Stimulated activated naive CD4-positive, alpha-beta T cell (primary cell): Measurements from ENCODE around the gene LILRB2.
"Not testable (repeated sequence)": the region's sequence is repeated elsewhere in the genome, so short reads cannot be mapped to it uniquely, and the experiment has no call there.

ENCODE experiments used
- DNase-seq, 6 experiments: peaks; one replicate each; lab custom pipeline; 2025; lab: John Stamatoyannopoulos, UW

Gene LILRB2

DNA sequence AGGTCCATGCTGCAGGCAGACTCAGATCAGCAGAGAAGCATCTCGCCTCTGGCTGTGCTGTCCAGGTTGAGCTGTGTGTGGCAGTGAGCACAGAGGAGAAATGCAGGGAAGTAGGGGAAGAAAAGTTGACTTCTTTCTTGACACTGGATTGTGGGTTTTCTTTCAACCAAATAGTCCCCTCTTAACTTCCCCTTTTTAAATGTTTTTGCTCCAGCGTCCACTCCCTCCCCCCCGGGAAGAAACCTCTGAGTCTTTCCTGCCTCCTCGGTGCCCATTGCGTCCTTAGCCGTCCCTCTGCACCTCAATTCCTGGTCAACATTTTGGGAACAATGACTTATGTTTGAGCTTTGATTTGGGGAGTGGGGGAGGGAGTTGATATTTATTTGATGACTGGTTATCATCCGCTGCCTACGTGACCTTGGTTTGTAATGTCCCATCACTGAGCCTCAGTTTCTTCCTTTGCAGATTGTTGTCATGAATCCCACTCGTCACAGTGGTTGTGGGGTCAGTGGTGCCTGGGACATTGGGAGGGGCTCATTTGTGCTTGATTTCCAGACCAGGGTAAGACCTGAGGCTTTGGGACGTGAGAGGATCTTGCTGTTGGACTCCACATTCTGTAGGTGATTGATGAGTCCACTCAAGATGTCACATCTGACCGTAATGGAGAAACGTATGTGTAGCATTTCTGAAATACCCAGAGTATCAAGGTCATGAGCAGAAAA, at the start of gene LILRB2:
Gene LILRB2 (minus strand): TSS at position 104 of the 722 bp plus-strand sequence. CDS start 614 bp downstream, outside the sequence.
- no peak for DNase-seq

GRCh38 chr19:54329476-54330165, 48.7 kb upstream of the LILRB2 start:
- no peak for DNase-seq

DNA sequence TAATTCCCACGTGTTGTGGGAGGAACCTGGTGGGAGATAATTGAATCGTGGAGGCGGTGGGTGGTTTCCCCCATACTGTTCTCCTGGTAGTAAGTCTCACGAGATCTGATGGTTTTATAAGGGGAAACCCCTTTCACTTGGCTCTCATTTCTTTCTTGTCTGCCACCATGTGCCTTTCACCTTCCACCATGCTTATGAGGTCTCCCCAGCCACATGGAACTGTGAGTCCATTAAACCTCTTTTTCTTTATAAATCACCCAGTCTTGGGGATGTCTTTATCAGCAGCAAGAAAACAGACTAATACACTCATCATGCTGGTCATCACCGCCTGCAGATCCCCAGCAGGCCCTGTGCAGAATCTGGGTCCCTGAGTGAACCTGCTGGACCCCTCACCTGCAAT, 47.9 kb upstream of the LILRB2 start:
- DNase-seq: not testable (repeated sequence)

DNA sequence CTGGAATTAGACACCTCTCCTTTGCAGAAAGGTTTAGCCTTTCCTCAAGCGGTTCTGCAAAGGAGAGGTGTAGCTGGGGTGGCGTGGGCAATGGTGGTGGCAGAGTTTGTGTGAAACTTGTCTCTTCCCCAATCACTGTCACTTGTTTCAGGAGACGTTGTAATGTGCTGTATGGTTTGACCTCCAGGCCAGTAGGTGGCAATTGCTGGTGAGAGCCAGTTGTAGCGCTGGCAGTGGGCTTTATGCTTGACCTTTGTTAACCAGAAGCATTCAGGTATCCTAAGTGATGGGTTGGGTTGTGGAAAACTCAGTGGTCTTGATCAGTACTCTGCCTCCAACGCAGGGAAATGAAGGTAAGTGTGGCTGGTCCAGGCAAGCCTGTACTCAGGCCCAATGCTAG, 44.7 kb upstream of the LILRB2 start:
- DNase-seq: peak in 1 of 6 experiments; percentile 47

- peak in 5 of 6 experiments; percentile 19 to 79 (median 33) for DNase-seq
Measured at GRCh38 chr19:54325194-54325621, 44.3 kb upstream of the LILRB2 start.

- DNase-seq: no peak
Measured at GRCh38 chr19:54324071-54324470, 43.2 kb upstream of the LILRB2 start.

DNA sequence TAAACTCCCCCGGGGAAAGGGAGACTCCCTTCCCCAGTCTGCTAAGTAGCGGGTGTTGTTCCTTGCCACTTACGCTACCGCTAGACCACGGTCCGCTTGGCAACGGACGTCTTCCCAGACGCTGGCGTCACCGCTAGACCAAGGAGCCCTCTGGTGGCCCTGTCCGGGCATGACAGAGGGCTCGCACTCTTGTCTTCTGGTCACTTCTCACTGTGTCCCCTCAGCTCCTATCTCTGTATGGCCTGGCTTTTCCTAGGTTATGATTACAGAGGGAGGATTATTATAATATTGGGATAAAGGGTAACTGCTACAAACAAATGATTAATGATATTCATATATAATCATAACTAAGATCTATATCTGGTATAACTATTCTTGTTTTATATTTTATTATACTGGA, 42.0 kb upstream of the LILRB2 start:
- DNase-seq: not testable (repeated sequence)

GRCh38 chr19:54322295-54322694, 41.4 kb upstream of the LILRB2 start:
- DNase-seq: not testable (repeated sequence)

DNA sequence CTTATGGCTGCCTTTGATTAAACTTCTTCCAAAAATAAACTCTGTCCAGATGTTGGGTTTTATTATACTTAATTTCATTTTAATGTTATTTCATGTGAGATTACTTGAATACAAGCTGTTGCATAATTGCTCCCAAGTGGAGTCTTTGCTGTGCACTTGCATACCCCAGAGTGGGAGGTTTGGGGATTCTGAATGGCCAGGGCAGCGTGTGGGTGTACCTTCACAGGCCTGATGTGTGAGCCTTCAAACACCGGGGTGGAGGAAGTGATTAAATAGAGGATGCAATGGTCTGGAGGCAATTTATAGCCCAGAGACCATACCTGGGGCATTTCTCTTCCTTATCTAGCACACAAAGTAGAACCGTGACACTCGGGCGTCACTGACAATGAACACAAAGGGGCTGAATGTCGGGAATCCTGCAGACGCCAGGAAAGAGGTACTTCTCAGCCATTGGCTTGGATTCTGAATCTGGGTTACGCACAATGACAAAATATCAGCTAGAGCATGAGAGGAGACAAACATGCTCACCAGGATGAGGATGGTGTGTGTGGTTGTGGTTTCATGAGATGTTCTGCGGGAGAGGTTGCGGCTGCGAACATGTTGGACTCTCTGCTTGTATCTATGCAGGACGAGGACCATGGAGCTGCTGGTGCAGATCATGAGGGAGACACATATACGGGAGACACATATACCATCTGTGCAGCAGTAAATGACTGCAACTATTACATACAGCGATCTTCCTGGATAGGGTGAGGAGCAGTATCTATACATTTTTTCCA, 39.2 kb upstream of the LILRB2 start:
- DNase-seq: no peak

GRCh38 chr19:54319049-54319448, 38.1 kb upstream of the LILRB2 start:
- DNase-seq: no peak

- no peak for DNase-seq
Measured at GRCh38 chr19:54317965-54318240, 37.0 kb upstream of the LILRB2 start.

DNA sequence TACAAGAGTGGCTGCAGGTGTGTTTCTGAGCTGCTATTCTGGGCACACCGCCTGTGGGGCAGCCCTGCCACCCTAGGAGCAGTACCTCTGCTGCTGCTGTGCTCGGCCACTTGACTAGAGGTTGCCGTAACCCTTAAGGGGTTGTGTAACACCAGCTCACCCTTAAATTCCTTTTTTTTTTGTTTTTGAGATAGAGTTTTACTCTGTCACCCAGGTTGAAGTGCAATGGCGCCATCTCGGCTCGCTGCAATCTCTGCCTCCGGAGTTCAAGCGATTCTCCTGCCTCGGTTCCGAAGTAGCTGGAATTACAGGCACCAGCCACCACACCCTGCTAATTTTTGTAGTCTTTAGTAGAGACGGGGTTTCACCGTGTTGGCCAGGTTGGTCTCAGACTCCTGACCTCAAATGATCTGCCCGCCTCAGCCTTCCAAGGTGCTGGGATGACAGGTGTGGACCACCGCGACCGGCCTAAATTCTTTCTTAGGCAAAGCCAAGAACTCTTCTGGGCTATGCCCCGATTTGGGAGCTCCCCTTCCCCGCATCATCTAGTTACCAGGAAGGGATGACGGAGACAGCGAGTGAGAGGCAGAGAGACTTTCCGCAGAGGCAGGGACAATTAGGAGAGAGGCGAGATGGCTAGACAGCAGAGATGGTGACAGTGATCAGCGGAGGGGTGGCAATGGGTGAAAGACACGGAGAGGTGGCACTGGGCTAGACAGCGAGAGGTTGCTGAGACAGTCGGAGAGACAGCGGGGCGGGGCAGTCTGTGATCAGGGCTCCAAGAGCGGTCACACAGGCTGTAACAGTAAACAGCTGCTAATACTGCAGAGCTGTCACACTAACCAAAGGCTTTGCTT, 36.4 kb upstream of the LILRB2 start:
- DNase-seq: no peak

GRCh38 chr19:54316746-54317107, 35.8 kb upstream of the LILRB2 start:
- no peak for DNase-seq

GRCh38 chr19:54315956-54316355, 35.0 kb upstream of the LILRB2 start:
- no peak for DNase-seq

- no peak for DNase-seq
Measured at GRCh38 chr19:54312436-54313377, 31.8 kb upstream of the LILRB2 start, which contains the start of gene LILRA5. LILRA5 (minus strand) TSS chr19:54313166; CDS start chr19:54313019, 147 bp downstream.

- DNase-seq: no peak
Measured at GRCh38 chr19:54312011-54312410, 31.1 kb upstream of the LILRB2 start.

DNA sequence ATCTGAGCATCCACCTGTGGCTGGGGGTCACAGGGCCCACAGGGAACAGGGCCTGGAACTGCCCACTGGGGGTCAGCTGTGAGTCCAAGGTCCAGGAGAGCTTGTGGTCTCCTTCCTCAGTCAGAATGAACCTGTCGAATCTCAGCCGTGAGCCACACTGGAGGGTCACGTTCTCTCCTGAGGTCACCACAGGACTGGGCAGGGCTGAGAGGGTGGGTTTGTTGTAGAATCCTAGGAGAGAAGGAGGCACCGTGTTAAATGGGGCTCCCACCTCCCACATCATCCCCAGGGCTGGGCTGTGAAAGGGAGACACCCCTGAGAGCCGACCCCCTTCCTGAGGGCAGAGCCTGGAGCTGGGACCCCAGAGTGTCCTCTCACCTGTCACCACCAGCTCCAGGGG, 30.6 kb upstream of the LILRB2 start:
- DNase-seq: no peak

DNA sequence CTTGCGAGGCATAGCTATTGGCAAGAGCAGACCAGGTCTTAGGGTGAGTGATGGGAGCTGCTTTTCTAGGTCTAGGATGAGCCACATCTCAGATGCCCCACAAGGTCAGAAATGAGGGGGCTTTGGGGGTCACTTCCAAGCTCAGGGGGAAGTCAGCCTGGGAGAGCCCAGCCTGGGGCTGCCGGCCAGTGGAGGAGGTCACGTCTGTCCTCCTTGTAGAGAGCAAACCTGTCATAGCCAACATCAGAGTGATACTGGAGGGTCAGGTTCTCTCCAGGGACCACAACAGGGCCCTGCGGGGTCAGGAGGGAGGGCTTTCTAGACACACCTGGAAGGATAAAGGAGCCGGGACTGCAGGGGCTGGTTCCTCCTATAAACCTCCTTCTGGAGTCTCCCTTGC, 29.6 kb upstream of the LILRB2 start:
- DNase-seq: no peak

DNA sequence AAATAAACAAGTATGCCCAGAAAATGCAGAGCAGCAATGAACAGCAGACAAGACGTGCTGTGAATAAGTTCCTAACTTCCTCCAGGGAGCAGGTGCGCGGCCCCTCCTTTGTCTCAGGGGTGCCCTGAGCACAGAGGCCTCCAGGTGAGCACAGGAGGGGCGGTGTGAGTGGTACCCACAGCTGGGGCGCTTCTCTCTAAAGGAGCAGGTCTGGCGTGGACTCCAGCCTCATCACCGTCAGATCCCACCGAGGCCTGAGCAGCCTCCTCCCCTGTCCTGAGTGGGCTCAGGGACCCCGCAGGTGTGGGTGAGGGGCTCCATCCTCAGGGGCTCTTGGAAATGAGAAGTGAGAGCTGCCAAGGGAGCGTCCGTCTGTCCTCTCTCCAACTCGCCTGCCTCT, 28.9 kb upstream of the LILRB2 start:
- no peak for DNase-seq

- DNase-seq: no peak
Measured at GRCh38 chr19:54307389-54308020, 26.6 kb upstream of the LILRB2 start.
